Measurements from ENCODE around the gene HSBP1. TPM values are rescaled to one million over a fixed set of nuclear protein-coding genes. Genes with fewer than 3 reads are reported as not detected.

Gene HSBP1
- total RNA-seq, 1 donor from 2014 or later: 124 TPM

GRCh38 chr16:83803811-83804210 is 4.0 kb upstream of the HSBP1 start:
- peak in 1 of 2 donors; percentile 42 for DNase-seq (ENCODE audit: low read depth in 2 of 2)

- DNase-seq (ENCODE audit: low read depth in 2 of 2): no peak
Measured at GRCh38 chr16:83804366-83804765, 3.4 kb upstream of the HSBP1 start.

- no peak for DNase-seq (ENCODE audit: low read depth in 2 of 2)
Measured at GRCh38 chr16:83806036-83806435, 1.7 kb upstream of the HSBP1 start.

GRCh38 chr16:83806731-83807130 is 1.0 kb upstream of the HSBP1 start:
- DNase-seq (ENCODE audit: low read depth in 2 of 2): no peak

GRCh38 chr16:83807327-83807709 is 460 bp upstream of the HSBP1 start:
- no peak for DNase-seq (ENCODE audit: low read depth in 2 of 2)

- DNase-seq (ENCODE audit: low read depth in 2 of 2): no peak
Measured at GRCh38 chr16:83808573-83809014, 816 bp downstream of the HSBP1 start.

- DNase-seq (ENCODE audit: low read depth in 2 of 2): no peak
Measured at GRCh38 chr16:83809092-83809491, 1.3 kb downstream of the HSBP1 start.

- DNase-seq (ENCODE audit: low read depth in 2 of 2): no peak
Measured at GRCh38 chr16:83810901-83811300, 3.1 kb downstream of the HSBP1 start.

GRCh38 chr16:83813823-83814658 is 6.3 kb downstream of the HSBP1 start:
- DNase-seq (ENCODE audit: low read depth in 2 of 2): peak in 1 of 2 donors; percentile 80

GRCh38 chr16:83814659-83814985 is 6.8 kb downstream of the HSBP1 start:
- DNase-seq (ENCODE audit: low read depth in 2 of 2): no peak

- no peak for DNase-seq (ENCODE audit: low read depth in 2 of 2)
Measured at GRCh38 chr16:83817022-83817421, 9.2 kb downstream of the HSBP1 start.

- DNase-seq (ENCODE audit: low read depth in 2 of 2): no peak
Measured at GRCh38 chr16:83818276-83818675, 10.5 kb downstream of the HSBP1 start.

GRCh38 chr16:83819361-83819760 is 11.6 kb downstream of the HSBP1 start:
- no peak for DNase-seq (ENCODE audit: low read depth in 2 of 2)

GRCh38 chr16:83826146-83826913 is 18.6 kb downstream of the HSBP1 start:
- DNase-seq (ENCODE audit: low read depth in 2 of 2): peak in 1 of 2 donors; percentile 57

GRCh38 chr16:83830091-83830768 is 22.5 kb downstream of the HSBP1 start:
- DNase-seq (ENCODE audit: low read depth in 2 of 2): no peak

GRCh38 chr16:83830769-83831455 is 23.1 kb downstream of the HSBP1 start:
- no peak for DNase-seq (ENCODE audit: low read depth in 2 of 2)

- no peak for DNase-seq (ENCODE audit: low read depth in 2 of 2)
Measured at GRCh38 chr16:83831456-83831987, 23.7 kb downstream of the HSBP1 start.

GRCh38 chr16:83833921-83834320 is 26.1 kb downstream of the HSBP1 start:
- no peak for DNase-seq (ENCODE audit: low read depth in 2 of 2)

- peak; percentile 82 to 90 for DNase-seq (ENCODE audit: low read depth in 2 of 2)
Measured at GRCh38 chr16:83835586-83836566, 28.1 kb downstream of the HSBP1 start.

- DNase-seq (ENCODE audit: low read depth in 2 of 2): no peak
Measured at GRCh38 chr16:83837566-83837965, 29.8 kb downstream of the HSBP1 start.
